H1 (cell line): Measurements from ENCODE around the gene NDUFAF7. TPM values are rescaled to one million over a fixed set of nuclear protein-coding genes. Genes with fewer than 3 reads are reported as not detected.

Experiments used
- CTCF ChIA-PET: fragments of 300-600 bp; sonication (Branson Sonifier 250); formaldehyde crosslinking; loops from one replicate; lab custom pipeline; 2021; ENCODE audit not compliant: partially characterized antibody; lab: Charles Lee
- POLR2A ChIA-PET: fragments of 300-600 bp; sonication (Branson Sonifier 250); formaldehyde crosslinking; loops from one replicate; lab custom pipeline; 2021; ENCODE audit warnings: inconsistent platforms; ENCODE audit not compliant: partially characterized antibody; lab: Charles Lee
- DNase-seq, 2 experiments: peaks; one replicate each; pipeline versions ENCODE4 v3.0.0 to v3.0.0-alpha.2; 2010 to 2022; ENCODE audit warnings: low spot score in 2 of 2, low read depth in 1 of 2, mixed read lengths in 1 of 2
- FAIRE-seq: peaks from 2 replicates; lab custom pipeline; 2011; peaks lifted over from hg19 to GRCh38; lab: Jason Lieb, UNC
- H2AFZ ChIP-seq: 2 replicates; pipeline ENCODE4 v1.8.1; 2012; ENCODE audit warnings: low read length, inconsistent platforms
- H2AK5ac ChIP-seq: 2 replicates; pipeline ENCODE4 v1.6.1; 2013; ENCODE audit warnings: low read depth, low read length
- H2BK120ac ChIP-seq: replicated peaks from 2 replicates; pipeline ENCODE3; 2013; ENCODE audit warnings: low read depth, low read length, inconsistent platforms
- H2BK12ac ChIP-seq: 2 replicates; pipeline ENCODE4 v1.6.1; 2013; ENCODE audit warnings: low read depth, low read length
- H2BK15ac ChIP-seq: 2 replicates; pipeline ENCODE4 v1.6.1; 2013; ENCODE audit warnings: low read length
- H2BK20ac ChIP-seq: 2 replicates; pipeline ENCODE4 v1.6.1; 2013; ENCODE audit warnings: low read length
- H2BK5ac ChIP-seq: 2 replicates; pipeline ENCODE4 v1.6.1; 2013; ENCODE audit warnings: low read depth, low read length
- H3K14ac ChIP-seq: 2 replicates; pipeline ENCODE4 v1.6.1; 2013; ENCODE audit warnings: inconsistent platforms; ENCODE audit not compliant: insufficient read length
- H3K18ac ChIP-seq: 2 replicates; pipeline ENCODE4 v1.6.1; 2013; ENCODE audit warnings: low read length; ENCODE audit errors: extremely low read depth
- H3K23ac ChIP-seq: 2 replicates; pipeline ENCODE4 v1.6.1; 2013; ENCODE audit warnings: inconsistent platforms; ENCODE audit not compliant: insufficient read length
- H3K23me2 ChIP-seq: 2 replicates; pipeline ENCODE4 v1.6.1; 2013; ENCODE audit warnings: low read depth, low read length
- H3K27ac ChIP-seq: 2 replicates; pipeline ENCODE4 v1.6.1; 2011; ENCODE audit warnings: low read depth, low read length, inconsistent platforms
- H3K27me3 ChIP-seq, 4 experiments: replicated peaks in 1 of 4; 1 replicate in 1 of 4; 2 replicates in 3 of 4; pipeline versions ENCODE4 v1.6.1 to v1.8.1; 2011 to 2013; ENCODE audit warnings: low read length in 3 of 4, mild to moderate bottlenecking in 3 of 4, inconsistent platforms in 2 of 4, mixed read lengths in 2 of 4, moderate library complexity in 1 of 4; ENCODE audit not compliant: control insufficient read depth in 3 of 4, insufficient read depth in 3 of 4; ENCODE audit errors: extremely low read depth in 1 of 4
- H3K36me3 ChIP-seq, 4 experiments: 2 replicates each; pipeline versions ENCODE4 v1.6.1 to v1.8.1; 2011 to 2013; ENCODE audit warnings: mild to moderate bottlenecking in 4 of 4, low read length in 3 of 4, moderate library complexity in 2 of 4, control low read depth in 1 of 4, inconsistent platforms in 1 of 4; ENCODE audit not compliant: insufficient read depth in 4 of 4, control insufficient read depth in 2 of 4
- H3K4ac ChIP-seq: replicated peaks from 2 replicates; pipeline ENCODE3; 2013; ENCODE audit warnings: low read length, low read depth, mixed read lengths, inconsistent platforms; ENCODE audit not compliant: insufficient read length
- H3K4me1 ChIP-seq, 4 experiments: replicated peaks in 1 of 4; 1 replicate in 1 of 4; 2 replicates in 3 of 4; pipeline versions ENCODE4 v1.6.1 to v1.8.1; 2011 to 2013; ENCODE audit warnings: low read length in 3 of 4, inconsistent platforms in 2 of 4, mixed read lengths in 1 of 4; ENCODE audit not compliant: insufficient read depth in 4 of 4, control insufficient read depth in 3 of 4
- H3K4me2 ChIP-seq, 2 experiments: 2 replicates each; pipeline versions ENCODE4 v1.6.1 to v1.8.1; 2011 to 2013; ENCODE audit warnings: low read depth in 2 of 2, low read length in 2 of 2, control low read depth in 1 of 2, inconsistent platforms in 1 of 2, mild to moderate bottlenecking in 1 of 2; ENCODE audit not compliant: insufficient read depth in 1 of 2
- H3K4me3 ChIP-seq, 4 experiments: fragments of 200-600, 300-600 bp in 1 of 4; sonication (generic), shearing (Covaris generic), sonication (Bioruptor Twin) in 1 of 4; 2 replicates each; pipeline versions ENCODE4 v1.5.1 to v1.8.1; 2011 to 2016; ENCODE audit warnings: low read length in 4 of 4, low read depth in 3 of 4, control low read depth in 2 of 4, inconsistent platforms in 2 of 4, mild to moderate bottlenecking in 2 of 4, mixed read lengths in 1 of 4, moderate library complexity in 1 of 4; ENCODE audit not compliant: insufficient read depth in 2 of 4; ENCODE audit errors: extremely low read depth in 1 of 4
- H3K56ac ChIP-seq: replicated peaks from 2 replicates; pipeline ENCODE3; 2013; ENCODE audit warnings: low read depth, mild to moderate bottlenecking, mixed read lengths, low read length, inconsistent platforms; ENCODE audit not compliant: insufficient read length
- H3K79me1 ChIP-seq: 2 replicates; pipeline ENCODE4 v1.6.1; 2013; ENCODE audit warnings: low read depth, low read length, control low read depth
- H3K79me2 ChIP-seq, 2 experiments: 2 replicates each; pipeline versions ENCODE4 v1.6.1 to v1.8.1; 2012 to 2013; ENCODE audit warnings: low read length in 2 of 2, mild to moderate bottlenecking in 2 of 2, inconsistent platforms in 1 of 2; ENCODE audit not compliant: insufficient read depth in 2 of 2, control insufficient read depth in 1 of 2
- H3K9ac ChIP-seq, 4 experiments: replicated peaks in 1 of 4; 1 replicate in 1 of 4; 2 replicates in 3 of 4; pipeline versions ENCODE4 v1.6.1 to v1.8.1; 2011 to 2013; ENCODE audit warnings: low read depth in 3 of 4, low read length in 3 of 4, control low read depth in 2 of 4, mild to moderate bottlenecking in 2 of 4, moderate library complexity in 2 of 4, inconsistent platforms in 1 of 4; ENCODE audit errors: extremely low read depth in 1 of 4
- H3K9me3 ChIP-seq, 2 experiments: 2 replicates each; pipeline versions ENCODE4 v1.6.1 to v1.8.1; 2012 to 2013; ENCODE audit warnings: mild to moderate bottlenecking in 2 of 2, moderate library complexity in 2 of 2, control low read depth in 1 of 2, inconsistent platforms in 1 of 2, low read depth in 1 of 2, low read length in 1 of 2, mixed read lengths in 1 of 2; ENCODE audit not compliant: insufficient read depth in 2 of 2
- H4K20me1 ChIP-seq, 2 experiments: replicated peaks in 1 of 2; 2 replicates each; pipeline versions ENCODE3 to v1.8.1; 2011 to 2013; ENCODE audit warnings: inconsistent platforms in 2 of 2, low read length in 2 of 2, mild to moderate bottlenecking in 1 of 2; ENCODE audit not compliant: insufficient read depth in 2 of 2, control insufficient read depth in 1 of 2
- H4K5ac ChIP-seq: 2 replicates; pipeline ENCODE4 v1.6.1; 2013; ENCODE audit warnings: low read length, low read depth, mixed read lengths, inconsistent platforms; ENCODE audit not compliant: insufficient read length
- H4K8ac ChIP-seq: 2 replicates; pipeline ENCODE4 v1.8.0; 2013; ENCODE audit warnings: mild to moderate bottlenecking, moderate library complexity, low read length, inconsistent platforms; ENCODE audit not compliant: insufficient read depth; ENCODE audit errors: extremely low read depth
- H4K91ac ChIP-seq: replicated peaks from 2 replicates; pipeline ENCODE3; 2013; ENCODE audit warnings: low read length, mixed read lengths, inconsistent platforms; ENCODE audit not compliant: insufficient read length
- CBX5 ChIP-seq: fragments of 300-800, 300-1000 bp; sonication (generic); IDR thresholded peaks from 2 replicates; pipeline ENCODE4 v1.7.1; 2016; ENCODE audit warnings: antibody characterized with exemption, low read length, low read depth
- TAF7 ChIP-seq: optimal IDR thresholded peaks from 2 replicates; pipeline ENCODE3; 2011; ENCODE audit warnings: low read depth, mild to moderate bottlenecking, inconsistent platforms, low read length, moderate library complexity, borderline replicate concordance
- WGBS, 2 experiments: shearing (Covaris generic) in 1 of 2; methylation state at CpG; one replicate each; pipeline versions ENCODE4 v1.1.6 to v1.1.7; 2013 to 2015; ENCODE audit warnings: low lambda C conversion rate in 2 of 2, mixed read lengths in 2 of 2, inconsistent platforms in 1 of 2, low coverage in 1 of 2, missing lambda C conversion rate in 1 of 2; ENCODE audit not compliant: insufficient replicate concordance in 2 of 2, insufficient coverage in 1 of 2, insufficient read length in 1 of 2; ENCODE audit errors: extremely low coverage in 1 of 2, missing lambda C conversion rate in 1 of 2; 5-methylcytosine and 5-hydroxymethylcytosine counted together
- polyA plus RNA-seq, 7 experiments: library from polyadenylated mRNA; depleted of rRNA in 3 of 7; stranded (reverse) in 5 of 7; unstranded in 2 of 7; fragments of >200 nt in 5 of 7; fragments of 200-250 nt in 2 of 7; gene quantifications; 1 replicate in 5 of 7; 2 replicates in 1 of 7; 4 replicates in 1 of 7; pipeline versions ENCODE4 v1.2.1 to v1.2.3, GENCODE V29; 2011 to 2013; ENCODE audit warnings: missing spikeins in 2 of 7, mixed read lengths in 2 of 7
- total RNA-seq: library from RNA; stranded (reverse); fragmentation: NEBNext Ultra II Directional; extraction: Animal tissue kit (Norgen Biotek cat#: 25700); gene quantifications from 2 replicates; pipeline ENCODE4 v1.2.1, GENCODE V29; 2021

The NDUFAF7 gene
- total and polyA plus RNA-seq, 2 of the 8 experiments (the other 6 are each of a cell fraction or from before 2014, with no cell fraction given), result 50.2 to 56.0 TPM

DNA sequence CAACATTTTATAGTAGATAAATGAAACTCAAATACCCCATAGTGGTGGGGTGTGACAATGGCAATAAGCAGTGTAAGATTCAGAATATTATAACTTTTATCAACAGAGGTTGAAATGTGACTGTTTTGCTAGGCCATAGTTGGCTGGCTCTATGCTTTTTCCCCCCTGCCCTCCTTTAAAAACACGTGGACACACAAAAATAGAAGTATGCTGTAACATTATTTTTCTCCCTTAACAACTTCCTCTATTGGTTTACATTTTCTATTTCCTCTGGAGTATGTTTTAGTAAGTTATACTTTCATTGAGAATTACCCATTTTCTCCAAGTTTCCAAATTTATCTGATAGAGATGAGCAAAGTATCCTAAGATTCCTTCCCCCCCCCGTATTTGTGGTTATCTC lies 31.1 kb downstream of the NDUFAF7 start:
- H2AFZ ChIP-seq, result no peak overlapping the region
- no peaks in the 10 kb centered on the region for H3K79me1 ChIP-seq
- H3K36me3 ChIP-seq, result peaks cover 2 to 31% (median 10%) of the 10 kb centered on the region in 4 experiments; a peak in 6 of 8 replicates
- 81% methylated on average over 2 of the region's 2 CpGs; no CpG with 5 or more reads in 1 of the 2 experiments for WGBS, 2 experiments
- H2BK12ac ChIP-seq, result no peak overlapping the region
- no peak overlapping the region for H3K4ac ChIP-seq
- H2BK5ac ChIP-seq, result no peak overlapping the region
- H3K56ac ChIP-seq, result no peak overlapping the region
- no peaks in the 10 kb centered on the region for H4K20me1 ChIP-seq
- DNase-seq (no peak), FAIRE-seq (no peak)
- no peak overlapping the region for H3K9ac ChIP-seq
- no peaks in the 10 kb centered on the region for H3K23me2 ChIP-seq
- H3K18ac ChIP-seq, result no peak overlapping the region
- no peak overlapping the region for H3K14ac ChIP-seq
- H4K8ac ChIP-seq, result no peak overlapping the region
- H2BK20ac ChIP-seq, result no peak overlapping the region
- ChIA-PET POLR2A (interaction anchor here (0.7 kb wide), 1 partner anchor 396 kb away, joined by 3 read pairs; no protein-coding TSS in a partner anchor), CTCF (interaction anchor here (1.3 to 3.9 kb wide), 6 partner anchors 10 to 185 kb away, joined by 3 to 12 read pairs (median 4); partner anchors contain the start of gene SULT6B1)
- no peak overlapping the region for H4K5ac ChIP-seq
- no peak overlapping the region for H2BK120ac ChIP-seq
- no peak overlapping the region for H2AK5ac ChIP-seq
- H2BK15ac ChIP-seq, result no peak overlapping the region
- no peak overlapping the region for H4K91ac ChIP-seq
- H3K4me3 ChIP-seq, result no peak overlapping the region
- H3K9me3 ChIP-seq, result no peaks in the 10 kb centered on the region
- H3K4me1 ChIP-seq, result no peaks in the 10 kb centered on the region
- H3K79me2 ChIP-seq, result no peaks in the 10 kb centered on the region
- no peak overlapping the region for H3K4me2 ChIP-seq
- H3K27ac ChIP-seq, result no peak overlapping the region
- no peaks in the 10 kb centered on the region for H3K27me3 ChIP-seq
- no peak overlapping the region for H3K23ac ChIP-seq
- TF ChIP-seq TAF7 (no peak), CBX5 (no peak)
